GM21360 (cell line): ENCODE measurements around the gene ADPRHL1.
"Not testable (repeated sequence)": the region's sequence is repeated elsewhere in the genome, so short reads cannot be mapped to it uniquely, and the experiment has no call there.

Experiments used
- ATAC-seq: cut with Tn5 transposase; IDR thresholded peaks from one replicate; pipeline ENCODE4 v1.9.1; 2021; ENCODE audit warnings: mild to moderate bottlenecking, moderate library complexity; ENCODE audit not compliant: unreplicated experiment

Gene ADPRHL1

DNA sequence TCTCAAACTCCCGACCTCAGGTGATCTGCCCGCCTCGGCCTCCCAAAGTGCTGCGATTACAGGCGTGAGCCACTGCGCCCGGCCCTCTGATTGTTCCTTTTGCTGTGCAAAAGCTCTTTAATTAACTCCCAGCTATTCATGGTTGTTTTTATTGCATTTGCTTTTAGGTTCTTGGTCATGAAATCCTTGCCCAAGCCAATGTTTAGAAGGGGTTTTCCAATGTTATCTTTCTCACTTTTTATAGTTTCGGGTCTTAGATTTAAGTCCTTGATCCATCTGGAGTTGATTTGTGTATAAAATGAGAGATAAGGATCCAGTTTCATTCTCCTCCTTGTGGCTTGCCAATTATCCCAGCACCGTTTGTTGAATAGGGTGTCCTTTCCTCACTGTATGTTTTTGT, 70.2 kb downstream of the ADPRHL1 start:
- no peak for ATAC-seq

DNA sequence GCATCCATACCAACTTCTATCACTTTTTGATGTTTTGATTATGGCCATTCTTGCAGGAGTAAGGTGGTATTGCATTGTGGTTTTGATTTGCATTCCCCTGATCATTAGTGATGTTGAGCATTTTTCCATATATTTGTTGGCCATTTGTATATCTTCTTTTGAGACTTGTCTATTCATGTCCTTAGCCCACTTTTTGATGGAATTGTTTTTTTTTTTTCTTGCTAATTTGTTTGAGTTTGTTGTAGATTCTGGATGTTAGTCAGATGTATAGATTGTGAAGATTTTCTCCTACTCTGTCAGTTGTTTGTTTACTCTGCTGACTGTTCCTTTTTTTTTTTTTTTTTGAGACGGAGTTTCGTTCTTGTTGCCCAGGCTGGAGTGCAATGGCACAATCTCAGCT, 70.7 kb downstream of the ADPRHL1 start:
- ATAC-seq, result not testable (repeated sequence)

GRCh38 chr13:113378825-113379224, 74.5 kb downstream of the ADPRHL1 start:
- ATAC-seq, result no peak

DNA sequence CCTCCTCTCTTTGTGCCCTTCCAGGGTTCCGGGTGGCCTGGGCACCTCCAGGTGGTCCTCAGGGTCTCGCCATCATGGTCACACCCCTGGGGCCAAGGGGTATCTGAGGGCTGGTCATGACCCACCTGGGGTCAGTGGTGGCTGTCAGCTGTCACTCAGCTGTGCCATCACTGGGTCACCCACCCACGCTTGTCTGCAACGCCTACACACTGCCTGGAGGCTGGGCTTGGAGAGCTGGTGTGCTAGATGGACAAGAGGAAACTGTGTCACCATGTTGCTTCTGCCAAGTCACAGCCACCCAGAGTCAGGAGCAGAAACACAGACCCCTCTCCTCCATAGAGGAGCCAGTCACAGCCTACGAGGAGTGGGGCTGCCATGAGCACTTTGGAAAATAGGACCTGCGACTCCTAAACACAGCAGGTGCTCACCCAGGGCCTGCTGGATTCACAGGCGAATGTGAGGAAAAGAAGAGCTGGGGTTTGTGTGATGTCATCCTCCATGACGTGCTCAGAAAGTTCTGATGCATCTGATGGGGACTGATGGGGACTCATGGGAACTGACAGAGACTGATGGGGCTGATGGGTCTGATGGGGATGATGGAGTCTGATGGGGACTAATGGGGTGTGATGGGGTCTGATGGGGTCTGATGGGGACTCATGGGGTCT, 78.6 kb downstream of the ADPRHL1 start:
- ATAC-seq, result no peak

DNA sequence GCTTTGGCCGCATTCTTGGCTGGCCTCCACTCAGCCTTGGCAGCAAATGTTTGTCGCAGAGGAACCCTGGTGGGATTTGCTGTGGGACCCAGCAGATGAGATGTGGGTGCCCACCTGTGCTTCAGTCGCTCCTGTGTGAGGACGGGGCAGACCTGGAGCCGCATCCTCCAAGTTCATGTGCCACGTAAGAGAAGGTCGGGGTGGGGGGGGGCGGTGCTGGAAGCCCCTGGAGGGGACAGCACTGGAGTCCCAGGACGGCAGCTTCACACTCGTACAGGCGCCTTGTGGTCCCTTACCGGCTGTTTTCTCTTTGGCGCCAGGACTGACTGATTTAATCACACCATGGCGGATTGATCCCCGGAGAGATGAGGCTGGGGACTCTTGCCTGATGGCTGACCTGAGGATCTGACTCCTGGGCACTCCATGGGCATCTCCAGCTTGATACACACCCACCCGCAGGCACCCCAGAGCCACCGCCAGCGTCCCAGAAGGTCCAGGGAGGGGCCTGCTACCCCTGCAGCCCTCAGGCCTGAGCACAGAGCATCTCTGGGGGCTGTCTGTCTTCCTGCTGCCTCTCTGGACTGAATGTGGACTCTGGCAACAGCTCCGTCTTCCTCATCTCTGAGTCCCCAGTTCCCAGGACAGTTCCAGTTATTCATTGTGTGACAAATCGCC, 79.3 kb downstream of the ADPRHL1 start:
- ATAC-seq, result no peak

DNA sequence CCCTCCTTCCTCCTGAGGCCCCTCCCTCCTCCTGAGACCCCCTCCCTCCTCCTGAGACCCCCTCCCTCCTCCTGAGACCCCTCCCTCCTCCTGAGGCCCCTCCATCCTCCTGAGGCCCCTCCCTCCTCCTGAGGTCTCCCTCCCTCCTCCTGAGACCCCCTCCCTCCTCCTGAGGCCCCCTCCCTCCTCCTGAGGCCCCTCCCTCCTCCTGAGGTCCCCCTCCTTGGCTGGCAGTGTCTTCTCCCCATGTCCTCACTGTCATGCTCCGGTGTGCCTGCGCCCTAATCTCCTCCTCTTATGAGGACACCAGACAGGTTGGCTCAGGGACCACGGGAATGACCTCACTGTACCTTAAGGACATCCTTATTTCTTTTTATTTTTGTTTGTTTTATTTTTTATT, 81.6 kb downstream of the ADPRHL1 start:
- not testable (repeated sequence) for ATAC-seq

- ATAC-seq, result no peak
Observed at GRCh38 chr13:113371061-113371460, 82.2 kb downstream of the ADPRHL1 start.

- no peak for ATAC-seq
Observed at GRCh38 chr13:113369881-113370280, 83.4 kb downstream of the ADPRHL1 start.

DNA sequence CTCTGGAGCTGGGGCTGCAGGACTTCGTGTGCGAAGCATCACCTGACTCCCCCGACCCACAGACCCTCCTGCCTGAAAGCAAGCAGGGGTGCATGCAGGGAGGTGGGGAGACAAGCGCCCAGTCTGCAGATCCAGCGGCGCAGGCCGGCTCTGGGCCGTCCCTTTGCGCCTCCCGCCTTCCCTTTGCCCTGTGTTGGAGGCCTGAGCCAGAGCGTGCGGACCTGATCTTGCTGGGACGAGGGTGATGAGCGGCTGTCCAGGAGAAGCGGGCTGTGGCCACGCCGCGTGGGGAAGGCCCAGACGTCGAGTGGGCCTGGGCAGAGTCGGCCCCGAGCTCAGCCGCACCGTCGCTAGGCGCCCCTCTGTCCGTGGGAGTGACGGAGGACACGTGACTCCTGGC, 84.1 kb downstream of the ADPRHL1 start:
- no peak for ATAC-seq

GRCh38 chr13:113368353-113368752, 84.9 kb downstream of the ADPRHL1 start:
- ATAC-seq, result not testable (repeated sequence)

DNA sequence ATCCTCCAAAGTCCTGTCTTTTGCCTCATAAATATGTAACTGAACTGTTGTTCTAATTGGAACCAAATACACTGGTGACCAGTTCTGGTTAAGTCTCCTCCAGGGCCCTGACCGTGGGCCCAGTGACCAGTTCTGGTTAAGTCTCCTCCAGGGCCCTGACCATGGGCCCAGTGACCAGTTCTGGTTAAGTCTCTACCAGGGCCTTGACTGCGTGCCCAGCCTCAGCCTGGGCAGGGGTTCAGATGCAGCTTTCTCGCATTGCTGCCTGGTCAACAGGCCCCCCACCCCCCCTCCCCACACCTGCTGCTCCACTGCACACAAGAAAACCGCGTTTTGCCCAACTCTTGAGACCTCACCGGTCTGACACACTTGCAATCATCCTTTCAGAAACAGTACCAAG, 85.5 kb downstream of the ADPRHL1 start:
- ATAC-seq, result no peak

- ATAC-seq, result no peak
Observed at GRCh38 chr13:113367020-113367560, 86.2 kb downstream of the ADPRHL1 start.

GRCh38 chr13:113365971-113366588, 87.2 kb downstream of the ADPRHL1 start:
- no peak for ATAC-seq

DNA sequence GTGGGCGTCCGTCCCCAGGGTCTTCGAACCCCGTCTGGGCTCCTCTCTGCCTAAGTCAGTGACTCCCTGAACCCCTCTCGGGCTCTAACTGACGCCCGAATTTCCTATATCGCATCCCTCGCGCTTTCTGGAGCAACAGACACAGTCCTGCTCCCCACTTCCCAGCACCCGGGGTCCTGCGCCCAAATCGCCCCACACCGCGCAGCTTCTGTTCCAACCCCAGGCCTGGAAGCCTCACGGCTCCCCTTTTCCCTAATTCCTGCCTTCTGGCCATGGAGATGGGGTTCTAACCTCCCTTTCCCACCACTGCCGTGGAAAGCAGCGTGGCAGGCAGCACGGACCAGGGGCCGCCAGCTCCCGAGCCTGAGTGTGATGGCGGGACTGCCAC, 87.7 kb downstream of the ADPRHL1 start:
- no peak for ATAC-seq

DNA sequence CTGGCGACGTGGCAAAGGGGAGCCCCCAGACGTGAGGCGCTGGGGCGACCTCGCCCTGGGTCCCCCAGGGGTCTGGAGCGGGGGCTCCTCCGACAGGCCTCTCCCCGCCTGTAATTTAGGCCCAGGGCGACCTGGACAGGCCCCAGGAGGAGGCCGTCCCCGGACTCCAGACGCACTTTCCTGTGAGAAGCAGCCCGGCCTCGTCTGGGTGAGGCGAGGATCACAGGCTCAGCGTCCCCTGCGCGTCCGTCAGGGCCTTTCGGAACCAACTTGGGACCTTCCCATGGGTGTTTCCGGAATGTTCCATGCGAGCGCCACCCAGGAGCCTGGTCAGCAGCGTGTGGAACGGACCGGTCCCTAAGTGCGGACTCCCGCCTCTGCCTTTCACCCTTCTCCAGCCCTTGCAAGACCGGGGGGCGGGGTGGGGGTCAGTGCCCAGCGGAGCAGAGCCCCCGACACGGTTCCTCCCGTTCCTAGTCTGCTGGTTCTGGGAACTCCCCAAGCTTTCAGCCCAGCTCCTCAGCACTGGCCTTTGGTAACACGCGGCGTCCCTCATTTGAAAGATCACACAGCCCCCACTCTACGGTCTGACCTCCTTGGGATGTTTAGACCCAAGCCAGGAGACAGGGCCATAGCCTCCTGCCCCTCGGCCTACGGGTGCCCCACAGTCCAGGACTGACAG, 88.2 kb downstream of the ADPRHL1 start:
- ATAC-seq, result no peak

GRCh38 chr13:113364311-113364889, 88.9 kb downstream of the ADPRHL1 start:
- ATAC-seq, result no peak

DNA sequence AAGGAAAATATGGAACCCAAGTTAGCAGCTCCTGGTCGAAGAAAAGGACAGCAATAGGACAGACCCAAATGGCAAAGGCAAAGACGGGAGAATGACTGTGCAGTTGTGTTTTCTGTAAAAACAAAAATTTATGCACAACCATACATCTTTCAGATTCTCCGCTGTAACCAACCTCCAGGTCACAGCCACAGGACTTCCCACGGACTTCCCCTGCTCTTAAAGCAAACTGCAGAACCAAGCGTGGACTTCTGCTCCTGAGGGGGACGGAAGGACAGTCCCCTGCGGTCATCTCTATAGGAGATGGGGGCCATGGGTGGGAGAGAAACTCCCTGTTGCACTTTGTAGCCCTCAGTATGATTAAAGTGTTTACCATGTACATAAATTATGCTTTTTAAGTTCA, 91.9 kb downstream of the ADPRHL1 start:
- ATAC-seq, result no peak

DNA sequence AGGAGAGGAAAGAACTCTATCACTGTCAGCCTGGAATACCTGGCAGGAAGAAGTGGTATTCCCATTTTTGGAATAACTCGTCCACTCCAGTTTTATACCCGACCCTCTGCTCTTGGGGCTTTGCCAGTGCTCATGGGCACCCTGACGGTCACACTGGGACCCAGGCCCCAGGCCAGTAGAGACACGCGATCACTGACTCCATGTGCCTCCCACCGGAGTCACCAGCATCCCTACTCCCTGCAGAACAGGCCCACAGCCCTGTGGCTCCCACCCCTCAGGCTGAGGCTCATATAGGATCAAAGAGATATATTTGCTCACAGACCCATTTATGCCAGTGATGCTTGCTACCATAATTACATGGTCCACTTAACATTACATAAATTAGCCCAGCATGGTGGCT, 92.8 kb downstream of the ADPRHL1 start:
- ATAC-seq, result no peak

DNA sequence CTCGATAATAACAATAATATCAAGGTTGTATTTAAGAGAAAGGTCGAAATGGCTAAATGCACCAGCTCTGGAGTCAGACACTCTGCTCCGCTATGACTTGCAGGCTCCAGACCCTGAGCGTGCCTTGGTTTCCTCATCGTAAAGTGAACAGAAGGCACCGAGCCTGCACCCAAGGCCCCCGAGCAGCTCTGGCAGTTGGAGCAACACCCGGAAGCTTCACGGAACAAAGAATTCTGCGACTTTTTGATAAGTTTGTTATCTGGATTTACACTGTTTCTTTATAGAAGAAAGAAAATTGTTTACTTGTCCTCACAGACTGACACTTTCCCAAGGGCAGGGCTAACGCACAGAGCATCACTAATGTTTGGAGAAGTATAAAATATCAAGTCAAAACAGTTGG, 93.7 kb downstream of the ADPRHL1 start:
- ATAC-seq, result no peak

DNA sequence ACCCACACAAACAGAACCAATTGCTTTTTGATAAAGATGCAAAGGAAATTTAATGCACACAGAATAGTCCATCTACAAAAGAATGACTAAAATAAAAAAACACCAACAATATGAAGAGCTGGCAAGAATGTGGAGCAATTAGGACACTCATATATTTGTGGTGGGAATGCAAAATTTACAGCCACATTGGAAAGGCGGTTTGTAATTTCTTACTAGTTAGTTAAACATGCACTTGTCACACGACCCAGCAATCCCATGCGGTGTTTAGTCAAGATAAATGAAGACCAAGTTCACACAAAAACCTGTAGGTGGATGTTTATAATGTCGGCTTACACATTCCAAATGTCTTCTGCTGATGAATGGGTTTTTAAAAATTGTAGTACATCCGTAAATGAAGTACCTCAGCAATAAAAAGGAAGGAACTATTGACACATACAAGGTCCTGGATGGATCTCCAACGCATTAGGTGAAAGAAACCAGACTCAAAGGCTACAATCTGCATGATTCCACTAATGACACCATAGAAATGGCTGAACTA, 94.6 kb downstream of the ADPRHL1 start:
- no peak for ATAC-seq

DNA sequence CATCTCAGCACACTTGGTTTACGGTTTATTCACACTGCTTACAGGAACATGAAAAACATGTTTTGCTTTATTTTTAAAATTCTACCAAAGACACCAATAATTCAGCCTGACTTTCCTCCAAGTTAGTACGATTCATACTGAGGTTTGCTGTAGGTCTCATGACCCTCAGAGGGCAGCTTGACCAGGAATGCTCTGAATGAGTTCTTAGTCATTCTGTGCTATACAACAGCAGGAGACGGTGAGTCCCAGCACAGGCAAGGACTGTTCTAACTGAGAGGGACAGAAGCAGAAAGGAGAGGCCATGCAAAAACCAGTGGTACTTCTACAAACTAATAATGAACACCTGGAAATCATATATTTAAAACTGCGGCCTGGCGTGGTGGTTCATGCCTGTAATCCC, 95.8 kb downstream of the ADPRHL1 start:
- no peak for ATAC-seq
